T-helper 2 cell treated with Interferon-gamma antibody and Interleukin-4, amounts not matched to agents 5 μg/mL and 100 μg/mL, for 36 hours (primary cell): ENCODE data around the gene DNAJC3.
"Not testable (repeated sequence)": the region's sequence is repeated elsewhere in the genome, so short reads cannot be mapped to it uniquely, and the experiment has no call there.

Experiments
- DNase-seq: peaks from one replicate; pipeline ENCODE4 v3.0.0; 2021; ENCODE audit warnings: low spot score
- H3K27ac Mint-ChIP-seq: one replicate; pipeline ENCODE4 v1.8.0; 2021; ENCODE audit warnings: mild to moderate bottlenecking, mixed read lengths
- H3K27me3 Mint-ChIP-seq: one replicate; pipeline ENCODE4 v1.8.0; 2021; ENCODE audit warnings: low read depth, mixed read lengths
- H3K36me3 Mint-ChIP-seq: one replicate; pipeline ENCODE4 v1.8.0; 2021; ENCODE audit warnings: low read depth, mixed read lengths
- H3K4me1 Mint-ChIP-seq: one replicate; pipeline ENCODE4 v1.8.0; 2021; ENCODE audit warnings: low read depth, mixed read lengths
- H3K4me3 Mint-ChIP-seq: one replicate; pipeline ENCODE4 v1.8.0; 2022; ENCODE audit warnings: mild to moderate bottlenecking, moderate library complexity, mixed read lengths
- H3K9me3 Mint-ChIP-seq: one replicate; pipeline ENCODE4 v1.8.0; 2021; ENCODE audit warnings: mixed read lengths

Gene DNAJC3

GRCh38 chr13:95745289-95745688 lies 68.3 kb downstream of the DNAJC3 start:
- no peak overlapping the region for H3K4me3 Mint-ChIP-seq
- H3K36me3 Mint-ChIP-seq = peaks cover 5% of the 10 kb centered on the region
- DNase-seq = no peak
- H3K27me3 Mint-ChIP-seq = no peaks in the 10 kb centered on the region
- peaks cover 4% of the 10 kb centered on the region for H3K9me3 Mint-ChIP-seq
- H3K27ac Mint-ChIP-seq = no peak overlapping the region
- H3K4me1 Mint-ChIP-seq = peaks cover 2% of the 10 kb centered on the region

GRCh38 chr13:95745752-95746151 lies 68.8 kb downstream of the DNAJC3 start:
- Mint-ChIP-seq H3K9me3 (peaks cover 3% of the 10 kb centered on the region), H3K4me3 (no peak overlapping the region), H3K36me3 (peaks cover 5% of the 10 kb centered on the region), H3K27me3 (no peaks in the 10 kb centered on the region), H3K27ac (no peak overlapping the region), H3K4me1 (peaks cover 2% of the 10 kb centered on the region)
- no peak for DNase-seq

- Mint-ChIP-seq H3K9me3 (peaks cover 6% of the 10 kb centered on the region), H3K27ac (no peak overlapping the region), H3K4me3 (no peak overlapping the region), H3K27me3 (no peaks in the 10 kb centered on the region), H3K4me1 (no peaks in the 10 kb centered on the region), H3K36me3 (peaks cover 3% of the 10 kb centered on the region)
- no peak for DNase-seq
Measured at GRCh38 chr13:95749545-95749944, 72.6 kb downstream of the DNAJC3 start.

GRCh38 chr13:95752677-95753076 lies 75.7 kb downstream of the DNAJC3 start:
- Mint-ChIP-seq H3K4me3 (no peak overlapping the region), H3K9me3 (peaks cover 6% of the 10 kb centered on the region), H3K27me3 (no peaks in the 10 kb centered on the region), H3K27ac (no peak overlapping the region), H3K4me1 (peaks cover 4% of the 10 kb centered on the region), H3K36me3 (peaks cover 8% of the 10 kb centered on the region)
- DNase-seq = no peak

- Mint-ChIP-seq H3K9me3 (peaks cover 6% of the 10 kb centered on the region), H3K36me3 (peaks cover 10% of the 10 kb centered on the region), H3K27me3 (no peaks in the 10 kb centered on the region), H3K4me1 (peaks cover 4% of the 10 kb centered on the region), H3K27ac (no peak overlapping the region), H3K4me3 (no peak overlapping the region)
- DNase-seq = no peak
Measured at GRCh38 chr13:95754069-95754468, 77.1 kb downstream of the DNAJC3 start.

GRCh38 chr13:95756072-95756471 lies 79.1 kb downstream of the DNAJC3 start:
- no peak overlapping the region for H3K27ac Mint-ChIP-seq
- no peak for DNase-seq

GRCh38 chr13:95762626-95763025 lies 85.7 kb downstream of the DNAJC3 start:
- not testable (repeated sequence) for DNase-seq, H3K27ac Mint-ChIP-seq, H3K9me3 Mint-ChIP-seq, H3K4me1 Mint-ChIP-seq, H3K27me3 Mint-ChIP-seq, H3K4me3 Mint-ChIP-seq
- H3K36me3 Mint-ChIP-seq = peaks cover 25% of the 10 kb centered on the region

More at GRCh38 chr13:95756072-95756471, 79.1 kb downstream of the DNAJC3 start:
- no peaks in the 10 kb centered on the region for H3K27me3 Mint-ChIP-seq
- no peak overlapping the region for H3K4me3 Mint-ChIP-seq
- peaks cover 6% of the 10 kb centered on the region for H3K9me3 Mint-ChIP-seq
- H3K4me1 Mint-ChIP-seq = peaks cover 4% of the 10 kb centered on the region
- H3K36me3 Mint-ChIP-seq = peaks cover 14% of the 10 kb centered on the region

GRCh38 chr13:95763601-95764000 lies 86.7 kb downstream of the DNAJC3 start:
- DNase-seq = no peak
- Mint-ChIP-seq H3K9me3 (no peaks in the 10 kb centered on the region), H3K27ac (no peak overlapping the region), H3K4me1 (no peaks in the 10 kb centered on the region), H3K4me3 (no peak overlapping the region), H3K27me3 (no peaks in the 10 kb centered on the region), H3K36me3 (peaks cover 23% of the 10 kb centered on the region)

- Mint-ChIP-seq H3K27me3 (no peaks in the 10 kb centered on the region), H3K27ac (no peak overlapping the region), H3K4me3 (no peak overlapping the region), H3K36me3 (peaks cover 25% of the 10 kb centered on the region), H3K4me1 (peaks cover 9% of the 10 kb centered on the region), H3K9me3 (no peaks in the 10 kb centered on the region)
- no peak for DNase-seq
Measured at GRCh38 chr13:95771905-95772304, 95.0 kb downstream of the DNAJC3 start.

GRCh38 chr13:95779522-95779921 lies 102.6 kb downstream of the DNAJC3 start:
- Mint-ChIP-seq H3K27me3 (no peaks in the 10 kb centered on the region), H3K4me3 (no peak overlapping the region), H3K9me3 (no peaks in the 10 kb centered on the region), H3K36me3 (peaks cover 21% of the 10 kb centered on the region), H3K27ac (no peak overlapping the region), H3K4me1 (peaks cover 3% of the 10 kb centered on the region)
- no peak for DNase-seq

- H3K36me3 Mint-ChIP-seq = peaks cover 17% of the 10 kb centered on the region
Measured at GRCh38 chr13:95781016-95781415, 104.1 kb downstream of the DNAJC3 start.

GRCh38 chr13:95781940-95782339 lies 105.0 kb downstream of the DNAJC3 start:
- peaks cover 18% of the 10 kb centered on the region for H3K36me3 Mint-ChIP-seq
- H3K4me1 Mint-ChIP-seq, DNase-seq, H3K9me3 Mint-ChIP-seq, H3K27ac Mint-ChIP-seq, H3K27me3 Mint-ChIP-seq, H3K4me3 Mint-ChIP-seq: not testable (repeated sequence)

More at GRCh38 chr13:95781016-95781415, 104.1 kb downstream of the DNAJC3 start:
- Mint-ChIP-seq H3K27me3 (no peaks in the 10 kb centered on the region), H3K4me1 (no peaks in the 10 kb centered on the region), H3K4me3 (no peak overlapping the region), H3K9me3 (no peaks in the 10 kb centered on the region), H3K27ac (no peak overlapping the region)
- no peak for DNase-seq

GRCh38 chr13:95783747-95784146 lies 106.8 kb downstream of the DNAJC3 start:
- no peaks in the 10 kb centered on the region for H3K4me1 Mint-ChIP-seq
- no peak overlapping the region for H3K27ac Mint-ChIP-seq
- no peak overlapping the region for H3K4me3 Mint-ChIP-seq
- no peak for DNase-seq
- peaks cover 30% of the 10 kb centered on the region for H3K36me3 Mint-ChIP-seq
- no peaks in the 10 kb centered on the region for H3K9me3 Mint-ChIP-seq
- no peaks in the 10 kb centered on the region for H3K27me3 Mint-ChIP-seq

GRCh38 chr13:95784161-95784899 lies 107.4 kb downstream of the DNAJC3 start:
- H3K27me3 Mint-ChIP-seq = no peaks in the 10 kb centered on the region
- DNase-seq = no peak
- H3K9me3 Mint-ChIP-seq = no peaks in the 10 kb centered on the region
- H3K36me3 Mint-ChIP-seq = peaks cover 36% of the 10 kb centered on the region
- H3K4me3 Mint-ChIP-seq = no peak overlapping the region
- H3K27ac Mint-ChIP-seq = no peak overlapping the region
- no peaks in the 10 kb centered on the region for H3K4me1 Mint-ChIP-seq

GRCh38 chr13:95784900-95785290 lies 108.0 kb downstream of the DNAJC3 start:
- no peak overlapping the region for H3K4me3 Mint-ChIP-seq
- H3K27ac Mint-ChIP-seq = no peak overlapping the region
- no peak for DNase-seq
- no peaks in the 10 kb centered on the region for H3K27me3 Mint-ChIP-seq
- H3K9me3 Mint-ChIP-seq = peaks cover 2% of the 10 kb centered on the region
- H3K4me1 Mint-ChIP-seq = no peaks in the 10 kb centered on the region
- peaks cover 41% of the 10 kb centered on the region for H3K36me3 Mint-ChIP-seq
